Mesothelial cell of epicardium (in vitro differentiated cells): ENCODE measurements around the gene COPS4. TPM values are rescaled to one million over a fixed set of nuclear protein-coding genes. Genes with fewer than 3 reads are reported as not detected.
"Not testable (repeated sequence)": the region's sequence is repeated elsewhere in the genome, so short reads cannot be mapped to it uniquely, and the experiment has no call there.

Source experiments
- DNase-seq, 2 experiments: peaks; one replicate each; pipeline ENCODE4 v3.0.0; 2021; ENCODE audit warnings: low spot score in 2 of 2; ENCODE audit not compliant: unreplicated experiment in 2 of 2
- H3K27ac Mint-ChIP-seq: 2 replicates; pipeline ENCODE4 v1.8.0; 2021; ENCODE audit warnings: mixed read lengths
- H3K27me3 Mint-ChIP-seq: 2 replicates; pipeline ENCODE4 v1.8.0; 2021; ENCODE audit warnings: low read depth, mixed read lengths
- H3K36me3 Mint-ChIP-seq: 2 replicates; pipeline ENCODE4 v1.8.0; 2021; ENCODE audit warnings: mixed read lengths
- H3K4me1 Mint-ChIP-seq: 2 replicates; pipeline ENCODE4 v1.8.0; 2021; ENCODE audit warnings: mixed read lengths
- H3K4me3 Mint-ChIP-seq: 2 replicates; pipeline ENCODE4 v1.8.0; 2021; ENCODE audit warnings: mild to moderate bottlenecking, moderate library complexity, mixed read lengths
- H3K9me3 Mint-ChIP-seq: 2 replicates; pipeline ENCODE4 v1.8.0; 2021; ENCODE audit warnings: mixed read lengths
- total RNA-seq: library from RNA; stranded (reverse); gene quantifications from 3 replicates; pipeline ENCODE4 v1.2.1, GENCODE V29; 2021
- TF ChIP-seq, protein P1 (sequence below): fragments of 200-600 bp; sonication (generic); IDR thresholded peaks from one replicate; pipeline ENCODE4 v1.5.0; 2021; ENCODE audit warnings: antibody characterized with exemption; ENCODE audit not compliant: unreplicated experiment

The COPS4 gene
- total RNA-seq = 34.1 to 39.6 TPM (median 36.6 TPM) in 3 replicates

DNA sequence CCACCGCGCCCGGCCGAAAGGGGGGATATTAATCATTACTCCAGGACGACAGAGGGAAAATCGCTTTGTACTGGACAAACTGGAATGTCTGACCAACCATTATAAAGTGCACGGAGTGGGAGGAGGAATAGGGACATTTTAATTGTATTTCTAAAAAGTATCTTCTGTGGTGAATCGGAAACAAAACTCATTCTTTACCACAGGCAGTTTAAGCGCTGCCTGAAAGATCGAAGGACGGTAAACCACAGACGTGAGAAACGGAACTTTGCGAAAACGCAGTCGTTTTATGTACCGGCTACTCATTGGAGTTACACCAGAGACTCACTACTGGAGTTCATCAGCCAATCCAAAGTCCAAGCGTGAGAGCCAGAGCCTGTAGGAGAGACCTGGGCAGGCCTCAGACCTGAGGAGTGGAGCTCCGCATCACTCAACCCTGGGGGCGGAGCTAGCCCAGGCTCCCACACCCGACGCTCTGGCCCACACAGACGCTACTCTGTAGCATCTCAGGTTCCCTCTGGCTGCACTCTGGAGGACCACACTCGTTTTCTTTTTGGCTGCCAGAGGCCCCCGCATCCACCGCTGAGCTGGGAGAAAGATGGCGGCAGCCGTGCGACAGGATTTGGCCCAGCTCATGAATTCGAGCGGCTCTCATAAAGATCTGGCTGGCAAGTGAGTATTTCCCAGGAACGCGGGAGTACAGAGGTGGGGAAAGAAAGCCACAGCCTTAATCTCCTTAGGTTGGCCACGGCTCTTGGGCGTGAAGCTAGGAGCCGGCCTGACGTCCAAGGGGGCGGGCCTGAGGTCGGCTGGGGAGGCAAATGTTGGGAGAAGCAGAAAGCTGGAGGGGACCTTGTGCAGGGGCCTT lies at the start of gene COPS4:
Gene COPS4, plus strand, starts transcription at position 554 of the 865 bp plus-strand sequence. Its CDS starts 42 bp downstream, at position 596.
- H3K27me3 Mint-ChIP-seq = peaks cover 15% of the 10 kb centered on the region

DNA sequence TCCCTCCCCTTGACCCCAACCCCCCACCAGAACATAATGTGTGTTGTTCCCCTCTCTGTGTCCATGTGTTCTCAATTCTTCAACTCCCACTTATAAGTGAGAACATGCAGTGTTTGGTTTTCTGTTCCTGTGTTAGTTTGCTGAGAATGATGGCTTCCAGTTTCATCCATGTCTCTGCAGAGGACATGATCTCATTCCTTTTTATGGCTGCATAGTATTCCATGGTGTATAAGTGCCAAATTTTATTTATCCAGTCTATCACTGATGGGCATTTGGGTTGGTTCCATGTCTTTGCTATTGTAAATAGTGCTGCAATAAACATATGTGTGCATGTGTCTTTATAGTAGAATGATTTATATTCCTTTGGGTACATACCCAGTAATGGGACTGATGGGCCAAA lies 47.5 kb upstream of the COPS4 start:
- H3K4me1 Mint-ChIP-seq, H3K9me3 Mint-ChIP-seq, H3K27ac Mint-ChIP-seq, H3K36me3 Mint-ChIP-seq, H3K27me3 Mint-ChIP-seq, DNase-seq, H3K4me3 Mint-ChIP-seq: not testable (repeated sequence)

More for the DNA sequence above, at the start of gene COPS4:
- H3K36me3 Mint-ChIP-seq = no peaks in the 10 kb centered on the region
- DNase-seq = peak; percentile 89
- H3K4me3 Mint-ChIP-seq = peak within 1 kb of the TSS; percentile 100
- H3K4me1 Mint-ChIP-seq = peaks cover 18% of the 10 kb centered on the region
- H3K27ac Mint-ChIP-seq = peak within 1 kb of the TSS; percentile 99
- TF ChIP-seq, protein P1, sequence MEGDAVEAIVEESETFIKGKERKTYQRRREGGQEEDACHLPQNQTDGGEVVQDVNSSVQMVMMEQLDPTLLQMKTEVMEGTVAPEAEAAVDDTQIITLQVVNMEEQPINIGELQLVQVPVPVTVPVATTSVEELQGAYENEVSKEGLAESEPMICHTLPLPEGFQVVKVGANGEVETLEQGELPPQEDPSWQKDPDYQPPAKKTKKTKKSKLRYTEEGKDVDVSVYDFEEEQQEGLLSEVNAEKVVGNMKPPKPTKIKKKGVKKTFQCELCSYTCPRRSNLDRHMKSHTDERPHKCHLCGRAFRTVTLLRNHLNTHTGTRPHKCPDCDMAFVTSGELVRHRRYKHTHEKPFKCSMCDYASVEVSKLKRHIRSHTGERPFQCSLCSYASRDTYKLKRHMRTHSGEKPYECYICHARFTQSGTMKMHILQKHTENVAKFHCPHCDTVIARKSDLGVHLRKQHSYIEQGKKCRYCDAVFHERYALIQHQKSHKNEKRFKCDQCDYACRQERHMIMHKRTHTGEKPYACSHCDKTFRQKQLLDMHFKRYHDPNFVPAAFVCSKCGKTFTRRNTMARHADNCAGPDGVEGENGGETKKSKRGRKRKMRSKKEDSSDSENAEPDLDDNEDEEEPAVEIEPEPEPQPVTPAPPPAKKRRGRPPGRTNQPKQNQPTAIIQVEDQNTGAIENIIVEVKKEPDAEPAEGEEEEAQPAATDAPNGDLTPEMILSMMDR = no peak
- H3K9me3 Mint-ChIP-seq = no peaks in the 10 kb centered on the region

DNA sequence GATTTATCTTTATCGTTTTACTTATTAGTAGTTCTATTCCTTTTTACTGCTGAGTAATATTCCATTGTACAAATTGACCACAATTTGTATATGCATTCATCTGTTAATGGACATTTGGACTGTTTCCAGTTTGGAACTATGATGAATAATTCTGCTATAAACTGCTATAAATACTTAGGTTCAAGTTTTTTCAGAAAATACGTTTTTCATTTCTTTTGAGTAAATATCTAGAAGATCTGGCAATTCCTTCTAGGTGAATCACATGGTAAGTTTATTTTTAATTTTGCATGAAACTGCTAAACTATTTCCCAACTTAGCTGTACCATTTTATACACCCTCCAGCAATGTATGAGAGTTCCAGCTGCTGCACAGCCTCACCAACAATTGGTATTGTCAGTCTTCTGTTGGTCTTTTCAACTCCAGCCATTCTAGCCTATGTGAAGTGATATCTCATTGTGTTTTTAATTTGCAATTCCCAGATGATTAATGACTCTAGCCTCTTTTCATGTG lies 46.6 kb upstream of the COPS4 start:
- H3K9me3 Mint-ChIP-seq = no peaks in the 10 kb centered on the region
- peaks cover 8% of the 10 kb centered on the region for H3K36me3 Mint-ChIP-seq
- H3K4me3 Mint-ChIP-seq = no peak overlapping the region
- H3K27me3 Mint-ChIP-seq = no peaks in the 10 kb centered on the region
- no peak overlapping the region for H3K27ac Mint-ChIP-seq
- DNase-seq = no peak
- TF ChIP-seq, protein P1 = no peak
- H3K4me1 Mint-ChIP-seq = no peaks in the 10 kb centered on the region

DNA sequence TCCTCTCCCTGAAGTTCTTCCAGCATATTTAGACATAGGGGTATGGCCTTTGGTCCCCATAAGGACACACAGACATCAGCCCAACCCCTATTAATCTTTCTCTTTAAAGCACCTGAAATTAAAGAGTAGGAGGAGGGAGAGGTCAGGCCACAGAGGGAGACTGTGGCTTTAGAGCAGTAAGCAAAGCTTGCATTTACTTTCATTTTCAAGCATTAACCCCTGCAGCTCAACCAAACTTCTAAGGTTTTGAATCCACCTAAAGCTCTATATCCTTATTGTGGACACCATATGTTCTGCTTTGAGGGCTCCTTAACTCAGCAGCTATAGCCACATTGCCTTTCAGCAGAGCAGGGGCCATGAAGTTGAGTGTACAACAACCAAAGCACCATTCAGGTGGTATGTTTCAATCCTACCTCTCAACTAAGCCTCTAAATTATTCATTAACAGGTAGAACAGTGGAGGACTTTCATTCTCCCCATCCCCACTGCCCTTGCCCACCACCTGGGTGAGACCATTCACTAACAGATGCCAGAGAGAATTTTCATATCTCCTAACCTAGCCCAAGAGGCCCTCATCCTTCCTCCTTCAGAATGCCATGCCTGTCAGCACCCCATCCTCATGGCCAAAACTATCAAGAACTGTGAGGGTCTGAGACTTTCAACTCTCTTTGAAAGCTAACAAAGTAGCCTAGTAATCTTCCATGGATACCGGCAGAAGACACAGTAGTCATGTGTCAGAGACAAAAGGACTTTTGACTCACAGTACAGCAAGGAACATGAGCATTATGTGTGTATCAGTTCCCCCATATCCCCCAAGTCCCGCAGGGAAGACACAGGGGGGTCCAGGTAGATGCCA lies 45.2 kb upstream of the COPS4 start:
- DNase-seq = no peak
- no peaks in the 10 kb centered on the region for H3K4me1 Mint-ChIP-seq
- H3K36me3 Mint-ChIP-seq = peaks cover 5% of the 10 kb centered on the region
- no peak overlapping the region for H3K4me3 Mint-ChIP-seq
- no peaks in the 10 kb centered on the region for H3K27me3 Mint-ChIP-seq
- no peak overlapping the region for H3K27ac Mint-ChIP-seq
- H3K9me3 Mint-ChIP-seq = no peaks in the 10 kb centered on the region
- TF ChIP-seq, protein P1 = no peak

DNA sequence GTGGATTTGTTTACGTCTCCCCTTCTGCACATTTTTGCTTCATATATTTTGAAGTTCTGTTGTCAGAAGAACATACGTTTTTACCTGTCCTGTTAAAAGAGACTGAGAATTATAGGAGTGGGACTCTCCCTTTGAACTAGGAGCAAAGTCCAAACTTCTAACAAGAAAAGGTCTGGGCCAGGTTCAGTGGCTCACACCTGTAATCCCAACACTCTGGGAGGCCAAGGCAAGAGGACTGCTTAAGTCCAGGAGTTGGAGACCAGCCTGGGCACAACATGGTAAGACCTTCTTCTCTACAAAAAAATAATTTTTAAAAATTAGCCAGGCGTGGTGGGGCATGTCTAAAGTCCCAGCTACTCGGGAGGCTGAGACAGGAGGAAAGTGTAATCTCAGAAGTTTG lies 40.1 kb upstream of the COPS4 start:
- Mint-ChIP-seq H3K27ac (no peak overlapping the region), H3K4me1 (no peaks in the 10 kb centered on the region), H3K27me3 (no peaks in the 10 kb centered on the region), H3K4me3 (no peak overlapping the region), H3K36me3 (no peaks in the 10 kb centered on the region), H3K9me3 (no peaks in the 10 kb centered on the region)
- DNase-seq = no peak
- TF ChIP-seq, protein P1 = no peak
